ENCODE results near the gene SERPINA3.

DNA sequence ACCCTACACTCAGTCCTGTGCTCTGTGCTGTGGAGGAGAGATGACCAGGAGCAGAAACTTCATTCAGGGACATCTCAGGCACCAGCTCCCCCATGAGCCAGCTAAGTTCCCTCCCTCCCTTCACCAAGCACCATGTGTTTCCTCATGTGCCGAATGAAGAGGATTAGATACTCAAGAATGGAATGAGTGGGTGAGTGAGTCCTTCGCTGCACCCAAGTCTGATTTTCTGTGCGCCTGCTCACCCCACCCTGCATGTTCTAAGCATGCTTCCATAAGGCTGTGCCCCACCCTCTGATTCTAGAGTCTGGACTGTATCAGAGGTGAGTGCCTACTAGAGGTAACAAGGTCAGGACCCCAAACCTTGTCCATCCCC, 18.8 kb upstream of the SERPINA3 start:
- TF ChIP-seq, protein P1, sequence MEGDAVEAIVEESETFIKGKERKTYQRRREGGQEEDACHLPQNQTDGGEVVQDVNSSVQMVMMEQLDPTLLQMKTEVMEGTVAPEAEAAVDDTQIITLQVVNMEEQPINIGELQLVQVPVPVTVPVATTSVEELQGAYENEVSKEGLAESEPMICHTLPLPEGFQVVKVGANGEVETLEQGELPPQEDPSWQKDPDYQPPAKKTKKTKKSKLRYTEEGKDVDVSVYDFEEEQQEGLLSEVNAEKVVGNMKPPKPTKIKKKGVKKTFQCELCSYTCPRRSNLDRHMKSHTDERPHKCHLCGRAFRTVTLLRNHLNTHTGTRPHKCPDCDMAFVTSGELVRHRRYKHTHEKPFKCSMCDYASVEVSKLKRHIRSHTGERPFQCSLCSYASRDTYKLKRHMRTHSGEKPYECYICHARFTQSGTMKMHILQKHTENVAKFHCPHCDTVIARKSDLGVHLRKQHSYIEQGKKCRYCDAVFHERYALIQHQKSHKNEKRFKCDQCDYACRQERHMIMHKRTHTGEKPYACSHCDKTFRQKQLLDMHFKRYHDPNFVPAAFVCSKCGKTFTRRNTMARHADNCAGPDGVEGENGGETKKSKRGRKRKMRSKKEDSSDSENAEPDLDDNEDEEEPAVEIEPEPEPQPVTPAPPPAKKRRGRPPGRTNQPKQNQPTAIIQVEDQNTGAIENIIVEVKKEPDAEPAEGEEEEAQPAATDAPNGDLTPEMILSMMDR (conservative IDR thresholded peaks at IDR 0.05 in 1 of 2, IDR thresholded peaks at IDR 0.05 in 1 of 2; ENCODE audit: low read depth in 1 of 2, low read length in 2 of 2) = no peak
- TF ChIP-seq EZH2 (IDR thresholded peaks at IDR 0.05; ENCODE audit: low read length, missing control alignments) = no peak
